ENCODE results near the gene PRRT4.

The PRRT4 gene

GRCh38 chr7:128388145-128388485 is 26.6 kb upstream of the PRRT4 start (continued):
- TF ChIP-seq ZFHX2 (tag by site-specific recombination; conservative IDR thresholded peaks at IDR 0.05), result no peak
- TF ChIP-seq IKZF3 (tag by site-specific recombination; IDR thresholded peaks at IDR 0.05), result peak; percentile 69; the same call in 1 of the 2 replicates
- TF ChIP-seq YY1 (tag by site-specific recombination; IDR thresholded peaks at IDR 0.05), result no peak
- TF ChIP-seq ZNF174 (tag by site-specific recombination; IDR thresholded peaks at IDR 0.05), result no peak
- TF ChIP-seq GLI2 (tag by site-specific recombination; IDR thresholded peaks at IDR 0.05; ENCODE audit: borderline replicate concordance, low read depth), result no peak
- TF ChIP-seq ZFP41 (tag by site-specific recombination; IDR thresholded peaks at IDR 0.05; ENCODE audit: borderline replicate concordance), result no peak
- TF ChIP-seq HOXD13 (CRISPR knock-in tag; IDR thresholded peaks at IDR 0.05; ENCODE audit: borderline replicate concordance), result no peak
- TF ChIP-seq ZBTB49 (tag by site-specific recombination; IDR thresholded peaks at IDR 0.05; ENCODE audit: low read depth), result no peak
- TF ChIP-seq PRDM1 (tag by site-specific recombination; IDR thresholded peaks at IDR 0.05), result no peak

GRCh38 chr7:128387216-128388144 is 26.0 kb upstream of the PRRT4 start:
- ChIA-PET CTCF (interaction anchor here (0.6 to 18.1 kb wide), 28 partner anchors 10 to 509 kb away, joined by 3 to 378 read pairs (median 4); partner anchors contain the start of gene RBM28), POLR2A (interaction anchor here (1.0 kb wide), 2 partner anchors 40 to 44 kb away, joined by 4 to 8 read pairs; partner anchors contain the start of gene RBM28)
- Histone ChIP-seq H3K27ac (ENCODE audit: extremely low read depth, low read depth, low read length) (no peak overlapping the region), H3K9me3 (ENCODE audit: control insufficient read depth, insufficient read depth, low read depth, low read length) (no peaks in the 10 kb centered on the region), H3K4me1 (ENCODE audit: control insufficient read depth, insufficient read depth, low read length) (no peaks in the 10 kb centered on the region), H3K4me3 (ENCODE audit: low read depth, low read length) (no peak overlapping the region), H3K36me3 (ENCODE audit: control insufficient read depth in 2 of 2, insufficient read depth in 1 of 2, low read length in 2 of 2) (peaks cover 0 to 8% of the 10 kb centered on the region in 2 experiments; a peak in 1 of 3 replicates)
- TF ChIP-seq ZBTB44 (tag by site-specific recombination; IDR thresholded peaks at IDR 0.05), result no peak
- no peak for TF ChIP-seq ZBTB7A (tag by site-specific recombination; IDR thresholded peaks at IDR 0.05; ENCODE audit: low read depth)
- no peak for TF ChIP-seq HOXC10 (CRISPR knock-in tag; IDR thresholded peaks at IDR 0.05)
- no peak for TF ChIP-seq KLF1 (tag by site-specific recombination; IDR thresholded peaks at IDR 0.05)
- no peak for TF ChIP-seq TRIM28 (IDR thresholded peaks at IDR 0.05; ENCODE audit: borderline replicate concordance, low read length)
- no peak for TF ChIP-seq ZNF266 (tag by site-specific recombination; IDR thresholded peaks at IDR 0.05; ENCODE audit: low read depth)
- TF ChIP-seq OVOL3 (tag by site-specific recombination; IDR thresholded peaks at IDR 0.05), result no peak
- TF ChIP-seq BCL6B (tag by site-specific recombination; IDR thresholded peaks at IDR 0.05), result no peak
- peak; percentile 88 for TF ChIP-seq CTCF (tag by site-specific recombination; IDR thresholded peaks at IDR 0.05)
- no peak for TF ChIP-seq ZSCAN16 (tag by site-specific recombination; IDR thresholded peaks at IDR 0.05)
- TF ChIP-seq ZSCAN23 (tag by site-specific recombination; IDR thresholded peaks at IDR 0.05), result no peak
- TF ChIP-seq SETDB1 (IDR thresholded peaks at IDR 0.05; ENCODE audit: insufficient read length, low read length), result no peak
- no peak for TF ChIP-seq REPIN1 (tag by site-specific recombination; IDR thresholded peaks at IDR 0.05; ENCODE audit: low read depth)
- TF ChIP-seq SCRT2 (tag by site-specific recombination; IDR thresholded peaks at IDR 0.05), result no peak
- no peak for TF ChIP-seq WT1 (tag by site-specific recombination; IDR thresholded peaks at IDR 0.05)
- no peak for TF ChIP-seq ZNF248 (tag by site-specific recombination; IDR thresholded peaks at IDR 0.05)
